HEK293 (cell line): ENCODE data around the gene ATAD2B.

ENCODE experiments used
- CTCF ChIA-PET: fragments of 350-600 bp; formaldehyde crosslinking; extraction: SDS; loops from one replicate; lab custom pipeline; 2021; ENCODE audit warnings: antibody characterized with exemption; lab: Yijun Ruan, JAX
- POLR2A ChIA-PET: fragments of 300-600 bp; formaldehyde crosslinking; extraction: SDS; loops from one replicate; lab custom pipeline; 2020; ENCODE audit warnings: antibody characterized with exemption, inconsistent platforms; lab: Yijun Ruan, JAX
- H3K27ac ChIP-seq: fragments of 200-500 bp; sonication (Bioruptor generic); 2 replicates; pipeline ENCODE4 v1.5.1; 2014; ENCODE audit warnings: low read depth, low read length, control low read depth, inconsistent platforms; ENCODE audit errors: extremely low read depth
- H3K36me3 ChIP-seq, 2 experiments: fragments of 200-500 bp in 1 of 2; sonication (Bioruptor generic) in 1 of 2; 1 replicate in 1 of 2; 2 replicates in 1 of 2; pipeline ENCODE4 v1.5.1; 2014 to 2017; ENCODE audit warnings: inconsistent platforms in 2 of 2, low read length in 2 of 2; ENCODE audit not compliant: control insufficient read depth in 2 of 2, insufficient read depth in 1 of 2
- H3K4me1 ChIP-seq: fragments of 200-500 bp; sonication (Bioruptor generic); 2 replicates; pipeline ENCODE4 v1.5.1; 2014; ENCODE audit warnings: mild to moderate bottlenecking, low read length, inconsistent platforms; ENCODE audit not compliant: control insufficient read depth, insufficient read depth
- H3K4me3 ChIP-seq: 2 replicates; pipeline ENCODE4 v1.5.1; 2011; ENCODE audit warnings: low read depth, mild to moderate bottlenecking, control low read depth, low read length, moderate library complexity
- H3K9me3 ChIP-seq: fragments of 200-500 bp; sonication (Bioruptor generic); 2 replicates; pipeline ENCODE4 v1.5.1; 2014; ENCODE audit warnings: low read depth, low read length, inconsistent platforms; ENCODE audit not compliant: control insufficient read depth, insufficient read depth
- BCL6B ChIP-seq: fragments of 450-650 bp; formaldehyde crosslinking; IDR thresholded peaks from 2 replicates; pipeline ENCODE4 v1.5.1; 2017; ENCODE audit warnings: missing biosample characterization, missing genetic modification characterization
- FEZF1 ChIP-seq: fragments of 450-650 bp; formaldehyde crosslinking; IDR thresholded peaks from 2 replicates; pipeline ENCODE4 v1.5.1; 2016; ENCODE audit warnings: missing biosample characterization, missing genetic modification characterization
- KLF7 ChIP-seq: fragments of 450-650 bp; formaldehyde crosslinking; IDR thresholded peaks from 2 replicates; pipeline ENCODE4 v1.5.1; 2016; ENCODE audit warnings: missing biosample characterization, missing genetic modification characterization, borderline replicate concordance
- PRDM2 ChIP-seq: fragments of 450-650 bp; formaldehyde crosslinking; IDR thresholded peaks from 2 replicates; pipeline ENCODE4 v1.5.1; 2016; ENCODE audit warnings: missing biosample characterization, missing genetic modification characterization, borderline replicate concordance
- SP7 ChIP-seq: fragments of 450-650 bp; formaldehyde crosslinking; IDR thresholded peaks from 2 replicates; pipeline ENCODE4 v1.5.1; 2016; ENCODE audit warnings: missing biosample characterization, missing genetic modification characterization
- ZBTB49 ChIP-seq: fragments of 450-650 bp; formaldehyde crosslinking; IDR thresholded peaks from 2 replicates; pipeline ENCODE4 v1.5.1; 2016; ENCODE audit warnings: missing biosample characterization, missing genetic modification characterization, low read depth
- ZIC2 ChIP-seq: fragments of 450-650 bp; formaldehyde crosslinking; IDR thresholded peaks from 2 replicates; pipeline ENCODE4 v1.5.1; 2016; ENCODE audit warnings: missing biosample characterization, missing genetic modification characterization
- ZNF148 ChIP-seq: fragments of 450-650 bp; formaldehyde crosslinking; IDR thresholded peaks from 2 replicates; pipeline ENCODE4 v1.5.0; 2017; ENCODE audit warnings: missing biosample characterization, missing genetic modification characterization, borderline replicate concordance
- ZNF157 ChIP-seq: fragments of 450-650 bp; formaldehyde crosslinking; IDR thresholded peaks from 2 replicates; pipeline ENCODE4 v1.5.1; 2016; ENCODE audit warnings: missing biosample characterization, missing genetic modification characterization
- ZNF223 ChIP-seq: fragments of 450-650 bp; formaldehyde crosslinking; IDR thresholded peaks from 2 replicates; pipeline ENCODE4 v1.5.1; 2016; ENCODE audit warnings: missing biosample characterization, missing genetic modification characterization
- ZNF280C ChIP-seq: fragments of 450-650 bp; formaldehyde crosslinking; IDR thresholded peaks from 2 replicates; pipeline ENCODE4 v1.5.1; 2016; ENCODE audit warnings: missing biosample characterization, missing genetic modification characterization
- ZNF311 ChIP-seq: fragments of 450-650 bp; formaldehyde crosslinking; IDR thresholded peaks from 2 replicates; pipeline ENCODE4 v1.5.1; 2017; ENCODE audit warnings: missing biosample characterization, missing genetic modification characterization, borderline replicate concordance
- ZNF37A ChIP-seq: fragments of 450-650 bp; IDR thresholded peaks from 2 replicates; pipeline ENCODE4 v1.5.1; 2018; ENCODE audit warnings: missing biosample characterization, missing genetic modification characterization
- ZNF558 ChIP-seq: fragments of 450-650 bp; formaldehyde crosslinking; IDR thresholded peaks from 2 replicates; pipeline ENCODE4 v1.5.1; 2016; ENCODE audit warnings: missing biosample characterization, missing genetic modification characterization
- ZNF837 ChIP-seq: fragments of 450-650 bp; formaldehyde crosslinking; IDR thresholded peaks from 2 replicates; pipeline ENCODE4 v1.5.1; 2016; ENCODE audit warnings: missing biosample characterization, missing genetic modification characterization
- ZSCAN18 ChIP-seq: fragments of 450-650 bp; formaldehyde crosslinking; IDR thresholded peaks from 2 replicates; pipeline ENCODE4 v1.5.1; 2016; ENCODE audit warnings: missing biosample characterization, missing genetic modification characterization

Gene ATAD2B

GRCh38 chr2:23706613-23707078, 220.3 kb downstream of the ATAD2B start:
- ChIA-PET CTCF (no interaction called here), POLR2A (no interaction called here)
- no peaks in the 10 kb centered on the region for H3K9me3 ChIP-seq
- no peaks in the 10 kb centered on the region for H3K4me1 ChIP-seq
- no peak overlapping the region for H3K4me3 ChIP-seq
- H3K27ac ChIP-seq, result no peak overlapping the region
- H3K36me3 ChIP-seq, result peaks cover 0 to 28% of the 10 kb centered on the region in 2 experiments; a peak in 1 of 3 replicates
- TF ChIP-seq ZNF223 (tag by site-specific recombination) (no peak), ZSCAN18 (tag by site-specific recombination) (no peak)

- no peak overlapping the region for H3K4me3 ChIP-seq
- no peaks in the 10 kb centered on the region for H3K9me3 ChIP-seq
- no peaks in the 10 kb centered on the region for H3K4me1 ChIP-seq
- ChIA-PET POLR2A (no interaction called here), CTCF (interaction anchor here (0.6 to 0.9 kb wide), 2 partner anchors 33 to 764 kb away, joined by 3 to 4 read pairs; no protein-coding TSS in a partner anchor)
- no peak overlapping the region for H3K27ac ChIP-seq
- H3K36me3 ChIP-seq, result peaks cover 0 to 28% of the 10 kb centered on the region in 2 experiments; a peak in 1 of 3 replicates
- TF ChIP-seq KLF7 (tag by site-specific recombination) (no peak), SP7 (tag by site-specific recombination) (no peak), ZNF837 (no peak), ZNF157 (tag by site-specific recombination) (no peak), PRDM2 (tag by site-specific recombination) (no peak), ZIC2 (no peak), ZNF280C (no peak), ZNF311 (no peak), BCL6B (no peak), ZBTB49 (tag by site-specific recombination) (no peak), ZNF37A (tag by site-specific recombination) (no peak), ZNF558 (tag by site-specific recombination) (no peak), ZNF148 (tag by site-specific recombination) (no peak), FEZF1 (tag by site-specific recombination) (no peak)
Measured at GRCh38 chr2:23705771-23706612, 220.9 kb downstream of the ATAD2B start.
